Ureter (tissue), 1 donor: ENCODE results near the gene STEAP3. TPM values are rescaled to one million over a fixed set of nuclear protein-coding genes. Genes with fewer than 3 reads are reported as not detected.

Experiments used
- DNase-seq: peaks from one replicate; pipeline ENCODE4 v3.0.0-alpha.2; 2020; ENCODE audit warnings: low spot score
- total RNA-seq: library from RNA; stranded (reverse); gene quantifications from one replicate; pipeline ENCODE4 v1.2.4, GENCODE V29; 2023
- donor health status: DM: yes; HTN: yes; CAD: no.

The STEAP3 gene
- total RNA-seq, 1 donor from 2014 or later, result 40.7 TPM

DNA sequence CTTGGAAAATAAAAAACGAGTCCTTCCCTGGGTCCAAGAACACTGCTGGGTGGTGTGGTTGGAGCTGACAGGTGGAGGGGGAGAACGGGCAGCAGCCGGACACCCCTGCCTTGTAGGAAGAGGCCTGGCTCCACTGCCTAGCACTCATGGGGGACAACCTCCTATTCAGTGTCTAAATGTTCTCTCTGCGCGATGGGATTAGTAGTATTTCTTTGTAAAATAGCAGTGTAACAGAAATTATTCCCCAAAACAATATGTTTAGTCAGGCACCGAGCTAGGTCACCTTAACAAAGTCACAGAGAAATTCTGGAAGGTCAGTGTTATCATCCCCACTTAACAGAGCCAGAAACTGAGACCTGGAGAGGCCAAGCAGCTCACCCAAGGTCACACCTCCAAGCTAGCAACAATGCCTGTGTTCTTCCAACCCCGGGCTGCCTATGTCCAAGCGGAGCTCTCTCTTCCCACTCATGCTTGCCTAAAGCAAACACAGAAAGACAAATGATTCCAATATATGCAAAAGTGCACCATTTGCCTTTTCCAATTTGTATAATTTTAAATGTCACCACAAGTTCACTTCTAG, 68.0 kb downstream of the STEAP3 start:
- no peak for DNase-seq

DNA sequence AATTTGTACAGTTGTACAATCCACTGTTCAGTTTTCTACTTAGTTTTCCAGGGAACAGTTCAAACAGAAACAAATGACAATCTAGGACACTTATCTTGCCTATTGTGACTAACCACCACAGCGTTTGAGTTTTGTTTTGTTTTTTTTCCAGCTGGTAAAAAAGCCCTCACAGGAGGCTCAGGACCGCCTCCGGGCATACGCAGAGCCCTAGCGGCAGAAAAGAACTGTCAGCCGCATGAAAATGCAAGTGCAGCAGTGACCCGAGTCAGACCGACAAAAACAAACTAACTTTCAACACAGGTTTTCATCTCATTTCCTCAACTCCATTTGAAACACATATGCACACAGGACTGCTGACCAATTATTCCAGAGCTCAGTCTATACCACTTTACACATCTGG, 68.6 kb downstream of the STEAP3 start:
- no peak for DNase-seq

GRCh38 chr2:119293254-119293653, 69.6 kb downstream of the STEAP3 start:
- no peak for DNase-seq

DNA sequence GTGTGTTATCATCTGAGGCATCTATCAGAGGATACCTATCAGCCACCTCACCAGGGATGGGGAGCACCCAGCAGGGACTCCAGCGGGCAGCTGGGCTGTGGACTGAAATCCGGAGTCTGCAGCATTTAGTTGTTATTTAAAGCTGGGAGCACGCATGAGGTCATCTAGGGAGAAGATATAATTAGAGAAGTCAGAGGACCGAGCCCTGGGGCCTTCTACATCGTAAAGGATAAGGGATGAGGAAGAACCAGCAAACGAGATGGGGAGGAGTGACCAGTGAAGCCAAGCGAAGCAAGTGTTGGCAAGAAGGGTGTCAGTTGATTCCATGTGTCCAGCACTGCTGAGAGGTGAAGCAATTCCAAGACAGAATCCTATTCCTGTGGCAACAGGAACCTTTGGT, 70.3 kb downstream of the STEAP3 start:
- no peak for DNase-seq

DNA sequence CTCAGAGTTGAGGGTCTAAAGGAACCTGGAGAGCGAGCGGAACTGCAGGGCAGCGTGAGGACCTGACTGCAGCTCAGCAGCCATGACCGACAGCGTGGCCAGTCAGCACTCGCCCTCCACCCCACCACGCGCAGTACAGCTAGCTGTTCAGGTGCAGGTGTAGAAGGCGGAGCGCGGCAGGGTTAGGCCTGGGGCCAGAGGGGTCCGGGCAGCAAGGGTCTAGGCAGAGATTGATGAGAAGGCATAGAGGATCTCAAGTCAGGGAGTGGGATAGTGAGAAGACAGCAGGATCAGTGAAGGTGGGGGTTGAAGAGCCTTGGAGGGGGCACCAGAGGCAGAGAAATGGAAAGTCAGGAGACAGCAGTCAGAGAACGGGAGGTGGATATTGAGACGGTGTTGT, 71.0 kb downstream of the STEAP3 start:
- no peak for DNase-seq

- DNase-seq, result no peak
Measured at GRCh38 chr2:119295688-119296375, 72.2 kb downstream of the STEAP3 start.

DNA sequence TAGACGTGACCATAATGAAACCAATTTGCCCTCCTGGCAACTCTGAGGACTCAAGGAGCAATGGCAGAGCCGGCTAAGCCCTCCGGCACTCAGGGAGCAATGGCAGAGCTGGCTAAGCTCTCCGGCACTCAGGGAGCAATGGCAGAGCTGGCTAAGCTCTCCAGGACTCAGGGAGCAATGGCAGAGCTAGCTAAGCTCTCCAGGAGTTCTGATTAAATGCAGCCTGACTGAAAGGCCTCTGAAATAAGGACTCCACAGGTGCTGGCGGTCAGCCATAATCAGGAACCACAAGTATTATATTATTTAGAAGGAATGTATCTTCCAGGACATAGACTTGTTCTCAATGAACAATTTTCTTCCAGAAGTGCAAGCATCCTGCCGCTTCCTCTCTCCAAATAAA, 77.8 kb downstream of the STEAP3 start:
- no peak for DNase-seq

DNA sequence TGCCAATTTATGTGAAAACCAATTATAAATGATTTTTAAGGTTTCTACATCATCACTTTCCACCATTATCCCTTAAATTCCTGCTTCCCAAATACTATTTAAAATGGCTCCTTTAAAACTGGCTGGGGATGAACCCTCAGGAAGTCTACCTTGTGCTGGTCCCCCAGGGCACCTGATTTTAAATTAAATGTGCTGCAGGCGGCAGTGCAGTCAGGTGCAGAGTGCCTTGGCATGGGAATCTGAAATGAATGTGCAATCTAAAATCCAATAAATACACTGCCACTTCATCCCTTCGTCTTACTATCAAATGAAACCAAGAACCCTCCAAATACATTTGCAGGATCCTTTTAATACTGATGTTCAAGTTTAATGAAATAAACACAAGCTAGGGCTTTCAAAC, 81.2 kb downstream of the STEAP3 start:
- DNase-seq, result no peak

- no peak for DNase-seq
Measured at GRCh38 chr2:119305497-119306195, 82.0 kb downstream of the STEAP3 start.

GRCh38 chr2:119306196-119306590, 82.6 kb downstream of the STEAP3 start:
- DNase-seq, result no peak

DNA sequence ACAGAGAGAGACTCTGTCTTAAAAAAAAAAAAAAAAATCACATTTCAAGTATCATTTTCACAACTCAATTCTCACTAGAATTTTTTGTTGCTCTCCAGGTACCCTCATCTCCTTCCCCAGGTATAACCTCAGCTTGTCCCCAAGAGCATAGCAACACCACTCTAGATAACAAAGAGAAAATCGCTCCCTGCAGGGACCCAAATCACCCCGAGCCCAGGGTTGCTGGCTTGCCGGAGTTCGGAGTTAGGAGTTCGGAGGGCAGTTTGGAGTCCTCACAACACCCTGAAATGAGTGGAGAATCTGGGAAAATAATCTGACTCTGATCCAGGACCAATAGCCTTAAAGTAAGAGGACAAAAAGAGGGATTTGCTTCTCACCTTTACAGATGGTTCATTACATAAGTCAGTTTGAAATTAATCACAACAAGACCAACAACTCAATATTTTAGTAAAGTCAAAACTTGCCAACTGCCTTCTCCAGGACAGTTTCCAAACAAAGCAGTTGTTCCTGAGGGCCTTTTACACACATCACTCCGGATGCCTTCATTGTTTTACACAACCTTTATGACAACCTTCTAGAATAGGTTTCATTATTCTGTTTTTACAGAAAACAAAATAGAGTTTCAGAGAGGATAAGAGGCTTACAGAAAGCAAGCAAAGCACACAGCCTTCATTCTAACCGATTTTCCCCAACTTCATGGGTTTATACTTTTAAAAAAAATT, 83.9 kb downstream of the STEAP3 start:
- no peak for DNase-seq

DNA sequence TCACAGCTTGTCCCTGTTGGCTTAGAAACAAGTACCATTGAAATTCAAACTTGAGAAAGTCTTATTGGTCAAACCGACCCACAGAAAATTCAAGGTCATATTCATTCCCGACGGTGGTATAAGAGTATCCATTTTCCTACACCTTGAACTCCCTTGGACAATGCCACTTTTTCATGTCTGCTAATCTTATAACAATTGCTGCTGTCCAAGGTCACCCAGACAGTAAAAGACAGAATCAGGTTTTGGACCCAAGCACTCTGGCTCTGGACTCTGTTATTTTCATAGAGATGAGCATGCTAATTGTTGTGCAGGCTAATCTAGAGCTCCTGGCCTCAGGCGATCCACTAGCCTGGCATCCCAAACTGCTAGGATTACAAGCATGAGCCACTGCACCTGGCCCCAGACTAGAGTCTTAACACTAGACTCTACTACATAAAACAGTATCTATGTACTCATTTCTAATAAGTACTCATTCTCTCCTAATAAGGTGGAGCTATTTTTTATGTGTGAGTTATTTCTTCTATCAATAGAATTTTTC, 85.2 kb downstream of the STEAP3 start:
- DNase-seq, result no peak

DNA sequence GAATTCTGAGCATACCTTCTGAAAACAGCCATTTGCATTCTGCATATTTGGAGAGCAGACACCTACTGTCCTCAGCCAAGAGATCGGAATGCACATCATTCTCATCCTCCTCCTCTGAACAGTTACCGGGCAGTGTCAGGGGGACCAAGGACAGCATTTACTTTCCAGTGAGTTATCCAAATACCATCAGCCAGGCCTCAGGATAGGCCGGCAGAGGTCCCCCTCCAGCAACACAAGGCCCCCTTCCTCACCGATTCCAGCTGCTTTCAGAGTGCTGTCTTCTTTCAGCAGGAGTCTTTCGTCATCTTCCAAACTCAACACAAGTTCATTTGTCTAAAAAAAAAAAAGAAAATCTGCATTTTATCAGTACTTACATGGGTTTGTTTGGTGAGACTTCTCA, 87.7 kb downstream of the STEAP3 start:
- DNase-seq, result no peak

DNA sequence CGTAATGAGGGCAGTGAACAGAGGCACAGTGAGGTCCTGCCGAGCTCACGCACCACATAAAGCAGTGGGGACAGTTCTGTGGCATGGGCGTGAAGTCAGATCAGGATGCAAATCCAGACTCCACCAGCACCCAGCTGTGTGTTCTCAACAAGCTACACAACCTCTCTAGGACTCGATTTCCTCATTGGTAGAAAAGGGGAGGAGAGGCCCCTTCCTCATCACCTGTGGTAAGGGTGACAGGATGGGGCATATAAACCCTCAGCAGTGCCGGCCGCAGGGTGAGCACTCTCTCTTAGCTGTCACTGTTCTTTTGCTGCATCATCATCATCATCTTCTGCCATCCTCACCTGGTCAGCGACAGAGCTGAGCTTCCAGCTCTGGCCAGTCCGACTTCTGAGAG, 88.2 kb downstream of the STEAP3 start:
- no peak for DNase-seq

Other genes with a start within 250 kb of the STEAP3 start
- not detected for gene C1QL2, start 65.1 kb upstream of the STEAP3 start, total RNA-seq
- gene C2orf76, start 143.0 kb downstream of the STEAP3 start, total RNA-seq, result 14.3 TPM
- 99.6 TPM for gene DBI, start 143.1 kb downstream of the STEAP3 start, total RNA-seq
- 2.2 TPM for gene TMEM37, start 208.0 kb downstream of the STEAP3 start, total RNA-seq